Stomach (tissue), 9 donors: ENCODE data around the gene DLGAP1. TPM values are rescaled to one million over a fixed set of nuclear protein-coding genes. Genes with fewer than 3 reads are reported as not detected.

ENCODE experiments used
- DNase-seq, 2 donors: peaks; one replicate each; pipeline versions ENCODE4 v3.0.0 to v3.0.0-alpha.2; 2013 to 2019
- H3K27ac ChIP-seq, 5 donors: fragments of 200-600 bp in 4 of 5; sonication (generic) in 4 of 5; one replicate each; pipeline ENCODE4 v1.5.1; 2013 to 2019; ENCODE audit warnings: mild to moderate bottlenecking in 1 of 5, moderate library complexity in 1 of 5
- H3K27me3 ChIP-seq, 3 donors: fragments of 200-600 bp; sonication (generic); one replicate each; pipeline ENCODE4 v1.5.1; 2017 to 2019; ENCODE audit warnings: mixed run types in 1 of 3
- H3K36me3 ChIP-seq, 4 donors: fragments of 200-600 bp; sonication (generic); 1 replicate in 3 of 4; 2 replicates in 1 of 4; pipeline ENCODE4 v1.5.1; 2016 to 2019
- H3K4me1 ChIP-seq, 4 donors: fragments of 200-600 bp; sonication (generic); one replicate each; pipeline ENCODE4 v1.5.1; 2016 to 2019
- H3K4me3 ChIP-seq, 4 donors: fragments of 200-600 bp; sonication (generic) in 3 of 4; one replicate each; pipeline ENCODE4 v1.5.1; 2016 to 2019; ENCODE audit warnings: mild to moderate bottlenecking in 1 of 4
- H3K9me3 ChIP-seq, 4 donors: fragments of 200-600 bp; sonication (generic); one replicate each; pipeline ENCODE4 v1.5.1; 2016 to 2019
- EP300 ChIP-seq: sonication (generic); formaldehyde crosslinking; IDR thresholded peaks from one replicate; pipeline ENCODE4 v1.6.1; 2017; ENCODE audit warnings: antibody characterized with exemption
- POLR2A ChIP-seq, 4 donors: fragments of 450-650 bp; IDR thresholded peaks; one replicate each; pipeline ENCODE4 v1.6.1; 2016; ENCODE audit warnings: antibody characterized with exemption in 4 of 4, control low read depth in 2 of 4, mild to moderate bottlenecking in 1 of 4, moderate library complexity in 1 of 4
- POLR2AphosphoS5 ChIP-seq, 3 donors: sonication (generic); formaldehyde crosslinking; IDR thresholded peaks; one replicate each; pipeline ENCODE4 v1.6.1; 2016; ENCODE audit warnings: antibody characterized with exemption in 3 of 3
- WGBS, 5 donors: extraction: QIAGEN DNeasy Blood & Tissue Kit in 3 of 5; methylation state at CpG; one replicate each; pipeline versions ENCODE4 v1.1.5 to v1.1.7; 2013 to 2018; 5-methylcytosine and 5-hydroxymethylcytosine counted together
- intact Hi-C: fragments of 100-400 bp; cut with DNase I; formaldehyde crosslinking; loops from one replicate; pipeline ENCODE4 v1.15.1; 2023; ENCODE audit warnings: low total_unique reads
- polyA plus RNA-seq, 3 donors: library from polyadenylated mRNA; stranded (reverse); fragments of 200-250 nt; gene quantifications; one replicate each; pipeline ENCODE4 v1.2.3, GENCODE V29; 2013
- total RNA-seq, 5 donors: library from RNA; depleted of rRNA; stranded (reverse); fragments of >200 nt; gene quantifications; one replicate each; pipeline versions ENCODE4 v1.1.0 to v1.2.3, GENCODE V29; 2014 to 2016
- TF ChIP-seq, protein P1 (sequence below), 7 experiments: fragments of 450-650 bp in 4 of 7; fragments of 200-600 bp in 3 of 7; sonication (generic) in 3 of 7; IDR thresholded peaks; one replicate each; pipeline ENCODE4 v1.5.1; 2016 to 2019; ENCODE audit warnings: antibody characterized with exemption in 7 of 7, control low read depth in 2 of 7, mild to moderate bottlenecking in 1 of 7
- donor health status: healthy with polysubstance abuse.
- donor health status: Bipolar disorder and iron deficiency.
- donor health status: healthy.

The DLGAP1 gene
- total and polyA plus RNA-seq, 8 donors: 0.06 to 7.0 (median 1.3) TPM; not detected in 1

GRCh38 chr18:4453874-4454536, 1.1 kb downstream of the DLGAP1 start:
- H3K4me3 ChIP-seq: peak overlapping the region; percentile 36 to 54 (median 38)
- H3K36me3 ChIP-seq: no peaks in the 10 kb centered on the region
- H3K4me1 ChIP-seq: peaks cover 0 to 24% (median 15%) of the 10 kb centered on the region in 4 donors
- peaks cover 0 to 73% (median 29%) of the 10 kb centered on the region in 3 donors for H3K27me3 ChIP-seq
- no peaks in the 10 kb centered on the region for H3K9me3 ChIP-seq
- no peak overlapping the region for H3K27ac ChIP-seq
- WGBS, 5 donors: 2 to 6% (median 4%) methylated on average over 26 to 46 of the region's 46 CpGs
- peak in 1 of 2 donors; percentile 51 for DNase-seq
- intact Hi-C loops: no loop called here
- TF ChIP-seq POLR2A (IDR thresholded peaks at IDR 0.05) (no peak), POLR2AphosphoS5 (IDR thresholded peaks at IDR 0.05) (no peak), EP300 (no peak)
- TF ChIP-seq, protein P1, sequence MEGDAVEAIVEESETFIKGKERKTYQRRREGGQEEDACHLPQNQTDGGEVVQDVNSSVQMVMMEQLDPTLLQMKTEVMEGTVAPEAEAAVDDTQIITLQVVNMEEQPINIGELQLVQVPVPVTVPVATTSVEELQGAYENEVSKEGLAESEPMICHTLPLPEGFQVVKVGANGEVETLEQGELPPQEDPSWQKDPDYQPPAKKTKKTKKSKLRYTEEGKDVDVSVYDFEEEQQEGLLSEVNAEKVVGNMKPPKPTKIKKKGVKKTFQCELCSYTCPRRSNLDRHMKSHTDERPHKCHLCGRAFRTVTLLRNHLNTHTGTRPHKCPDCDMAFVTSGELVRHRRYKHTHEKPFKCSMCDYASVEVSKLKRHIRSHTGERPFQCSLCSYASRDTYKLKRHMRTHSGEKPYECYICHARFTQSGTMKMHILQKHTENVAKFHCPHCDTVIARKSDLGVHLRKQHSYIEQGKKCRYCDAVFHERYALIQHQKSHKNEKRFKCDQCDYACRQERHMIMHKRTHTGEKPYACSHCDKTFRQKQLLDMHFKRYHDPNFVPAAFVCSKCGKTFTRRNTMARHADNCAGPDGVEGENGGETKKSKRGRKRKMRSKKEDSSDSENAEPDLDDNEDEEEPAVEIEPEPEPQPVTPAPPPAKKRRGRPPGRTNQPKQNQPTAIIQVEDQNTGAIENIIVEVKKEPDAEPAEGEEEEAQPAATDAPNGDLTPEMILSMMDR (IDR thresholded peaks at IDR 0.05): no peak

GRCh38 chr18:4453567-4453873, 1.6 kb downstream of the DLGAP1 start:
- TF ChIP-seq POLR2A (IDR thresholded peaks at IDR 0.05): no peak
- TF ChIP-seq, protein P1 (IDR thresholded peaks at IDR 0.05): no peak
- no peak for TF ChIP-seq EP300
- no peak for TF ChIP-seq POLR2AphosphoS5 (IDR thresholded peaks at IDR 0.05)
- Histone ChIP-seq H3K4me3 (peak overlapping the region in 2 of 4 donors; percentile 39 to 54), H3K27ac (no peak overlapping the region), H3K36me3 (no peaks in the 10 kb centered on the region), H3K4me1 (peaks cover 0 to 24% (median 15%) of the 10 kb centered on the region in 4 donors), H3K27me3 (peaks cover 0 to 73% (median 29%) of the 10 kb centered on the region in 3 donors), H3K9me3 (no peaks in the 10 kb centered on the region)
- no peak for DNase-seq
- intact Hi-C loops: no loop called here
- 10 to 15% (median 13%) methylated on average over 8 of the region's 8 CpGs for WGBS, 5 donors

DNA sequence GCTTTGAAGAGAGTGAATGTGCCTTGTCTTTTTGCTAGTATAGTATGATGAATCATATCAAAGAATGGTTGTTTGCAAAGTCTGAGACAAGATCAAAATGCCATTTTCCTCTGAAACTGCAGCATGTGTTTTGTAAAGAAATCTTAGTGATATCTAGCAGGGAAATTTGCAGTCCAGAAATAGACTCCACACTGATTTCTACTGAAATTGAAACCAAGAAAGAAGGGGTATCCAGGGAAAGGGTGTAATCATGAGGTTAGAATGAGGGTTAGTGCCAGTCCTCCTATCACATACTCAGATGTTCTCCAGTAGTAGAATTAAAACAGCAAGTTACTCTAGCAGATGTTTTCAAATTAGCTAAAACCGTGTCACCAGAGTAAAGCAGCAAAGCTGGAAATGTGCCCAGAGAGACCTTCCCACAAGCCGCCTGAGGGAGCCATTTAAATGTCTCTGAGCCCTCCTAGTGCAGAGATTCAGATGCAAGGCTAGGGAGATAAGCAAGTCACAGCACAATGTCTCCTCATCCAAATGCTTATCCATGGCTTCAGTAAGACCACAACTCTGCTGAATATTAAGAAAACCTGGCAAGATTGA, 4.9 kb downstream of the DLGAP1 start:
- DNase-seq: peak in 1 of 2 donors; percentile 18
- Histone ChIP-seq H3K4me1 (peaks cover 0 to 16% (median 11%) of the 10 kb centered on the region in 4 donors), H3K27me3 (peaks cover 0 to 48% (median 23%) of the 10 kb centered on the region in 3 donors), H3K4me3 (no peak overlapping the region), H3K9me3 (no peaks in the 10 kb centered on the region), H3K36me3 (no peaks in the 10 kb centered on the region), H3K27ac (no peak overlapping the region)
- WGBS, 5 donors: 10 to 40% (median 27%) methylated on average over 2 of the region's 2 CpGs
- no peak for TF ChIP-seq POLR2A (IDR thresholded peaks at IDR 0.05)
- TF ChIP-seq, protein P1 (IDR thresholded peaks at IDR 0.05): no peak
- TF ChIP-seq EP300: no peak
- TF ChIP-seq POLR2AphosphoS5 (IDR thresholded peaks at IDR 0.05): no peak
- intact Hi-C loops: no loop called here

DNA sequence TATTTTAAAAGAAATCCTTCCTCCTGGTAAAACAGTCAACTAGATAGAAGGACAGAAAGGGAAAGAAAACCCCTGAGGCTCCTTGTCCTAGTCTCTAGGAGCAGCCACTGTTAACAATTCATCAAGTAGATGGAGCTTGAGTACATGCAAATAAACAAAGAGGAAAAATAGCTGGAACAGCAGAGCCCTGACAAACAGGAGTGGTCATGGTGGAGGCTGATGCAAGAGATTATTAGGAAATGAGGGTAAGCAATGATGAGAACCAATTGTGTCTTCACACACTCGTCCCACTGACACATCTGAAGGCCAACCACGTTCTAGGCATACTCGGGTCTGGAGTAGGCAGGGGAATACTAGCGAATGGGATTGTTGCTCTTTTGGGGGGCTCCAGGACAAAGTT, 9.2 kb downstream of the DLGAP1 start:
- H3K36me3 ChIP-seq: no peaks in the 10 kb centered on the region
- no peak overlapping the region for H3K4me3 ChIP-seq
- intact Hi-C loops: no loop called here
- H3K4me1 ChIP-seq: no peaks in the 10 kb centered on the region
- 72 to 94% (median 78%) methylated on average over 4 of the region's 4 CpGs for WGBS, 5 donors
- no peak for DNase-seq
- H3K27me3 ChIP-seq: peaks cover 0 to 6% (median 0%) of the 10 kb centered on the region in 3 donors
- TF ChIP-seq POLR2A (IDR thresholded peaks at IDR 0.05): no peak
- TF ChIP-seq EP300: no peak
- TF ChIP-seq POLR2AphosphoS5 (IDR thresholded peaks at IDR 0.05): no peak
- TF ChIP-seq, protein P1 (IDR thresholded peaks at IDR 0.05): no peak
- H3K9me3 ChIP-seq: no peaks in the 10 kb centered on the region
- H3K27ac ChIP-seq: no peak overlapping the region
